ENCODE data around the gene IGIP.

- TF ChIP-seq CTCF (IDR thresholded peaks at IDR 0.05; ENCODE audit: low read depth, low read length, poor library complexity, severe bottlenecking) (no peak), EZH2phosphoT487 (IDR thresholded peaks at IDR 0.05; ENCODE audit: borderline replicate concordance, low read length) (no peak)
Observed at GRCh38 chr5:140166911-140167310, 41.2 kb downstream of the IGIP start.

All from DOHH2 (cell line).